Measurements from ENCODE around the gene KRTAP5-7. TPM values are rescaled to one million over a fixed set of nuclear protein-coding genes. Genes with fewer than 3 reads are reported as not detected.
"Not testable (repeated sequence)": the region's sequence is repeated elsewhere in the genome, so short reads cannot be mapped to it uniquely, and the experiment has no call there.

The KRTAP5-7 gene
- total RNA-seq, 5 donors from 2014 or later (not counting 1 experiment from before 2014, with no cell fraction given) = not detected

- CTCF ChIA-PET = no interaction called here
- Histone ChIP-seq H3K36me3 (ENCODE audit: control insufficient read depth in 2 of 2, extremely low read depth in 1 of 2, insufficient read depth in 1 of 2, low read length in 1 of 2) (no peaks in the 10 kb centered on the region), H3K4me1 (ENCODE audit: control insufficient read depth in 1 of 2, extremely low read depth in 1 of 2, insufficient read depth in 2 of 2, low read length in 2 of 2) (no peaks in the 10 kb centered on the region), H3K9me3 (no peaks in the 10 kb centered on the region), H3K27ac (ENCODE audit: low read length) (no peak within 1 kb of the TSS), H3K27me3 (replicated peaks in 1 of 2; ENCODE audit: control insufficient read depth in 2 of 2, extremely low read depth in 1 of 2, insufficient read depth in 2 of 2, low read length in 1 of 2) (peaks cover 0 to 35% of the 10 kb centered on the region in 2 experiments), H3K4me3 (ENCODE audit: control insufficient read depth in 1 of 2, extremely low read depth in 1 of 2, low read length in 1 of 2) (no peak within 1 kb of the TSS)
- 0% methylated on average over 1 of the region's 5 CpGs for WGBS (ENCODE audit: insufficient coverage)
- Mint-ChIP-seq H3K4me1 (no peaks in the 10 kb centered on the region), H3K36me3 (peaks cover 3% of the 10 kb centered on the region), H3K4me3 (no peak within 1 kb of the TSS), H3K27ac (no peak within 1 kb of the TSS), H3K9me3 (no peaks in the 10 kb centered on the region), H3K27me3 (peaks cover 33 to 52% of the 10 kb centered on the region in 2 donors)
- no peak for DNase-seq
- no peak for ATAC-seq (replicated peaks in 1 of 4)
- POLR2A ChIA-PET = no interaction called here
Observed at GRCh38 chr11:71565263-71565662, 38.2 kb downstream of the KRTAP5-7 start, which contains the start of gene KRTAP5-10. Gene KRTAP5-10 (plus strand): TSS chr11:71565563. CDS start chr11:71565588, 25 bp downstream.

DNA sequence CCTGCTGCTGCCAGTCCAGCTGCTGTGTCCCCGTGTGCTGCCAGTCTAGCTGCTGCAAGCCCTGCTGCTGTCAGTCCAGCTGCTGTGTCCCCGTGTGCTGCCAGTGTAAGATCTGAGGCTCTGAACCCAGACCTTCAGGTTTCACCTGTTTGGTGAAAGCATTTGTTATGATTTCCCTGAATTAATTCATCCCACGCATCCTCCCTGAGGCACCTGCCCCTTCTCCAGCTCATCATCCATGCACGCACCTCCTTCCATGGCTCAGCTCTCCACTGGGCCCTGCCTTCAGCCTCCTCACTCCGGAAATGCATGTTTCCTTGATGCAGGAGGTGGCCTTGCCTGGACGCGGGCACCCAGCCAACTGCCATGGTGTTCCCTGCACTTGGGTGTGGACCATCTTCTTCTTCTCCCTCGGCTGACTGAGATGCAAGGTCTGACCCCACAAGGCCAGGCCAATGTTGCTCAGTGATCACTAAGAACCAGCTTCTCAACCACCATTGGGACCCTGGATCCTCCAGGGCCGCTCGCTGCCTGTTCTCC lies 39.1 kb downstream of the KRTAP5-7 start:
- CTCF ChIA-PET = no interaction called here
- peaks cover 34 to 52% of the 10 kb centered on the region in 2 donors for H3K27me3 Mint-ChIP-seq

GRCh38 chr11:71566626-71567599 lies 39.8 kb downstream of the KRTAP5-7 start:
- peaks cover 28 to 47% of the 10 kb centered on the region in 2 donors for H3K27me3 Mint-ChIP-seq
- H3K4me3 ChIP-seq (ENCODE audit: control insufficient read depth in 1 of 2, extremely low read depth in 1 of 2, low read length in 1 of 2); H3K36me3 ChIP-seq (ENCODE audit: control insufficient read depth in 2 of 2, extremely low read depth in 1 of 2, insufficient read depth in 1 of 2, low read length in 1 of 2); CTCF ChIA-PET; H3K27ac Mint-ChIP-seq; H3K36me3 Mint-ChIP-seq; POLR2A ChIA-PET; H3K27ac ChIP-seq (ENCODE audit: low read length); H3K9me3 Mint-ChIP-seq; H3K4me3 Mint-ChIP-seq; H3K9me3 ChIP-seq; ATAC-seq (replicated peaks in 1 of 4); H3K4me1 Mint-ChIP-seq; H3K4me1 ChIP-seq (ENCODE audit: control insufficient read depth in 1 of 2, extremely low read depth in 1 of 2, insufficient read depth in 2 of 2, low read length in 2 of 2); DNase-seq: not testable (repeated sequence)
- H3K27me3 ChIP-seq (replicated peaks in 1 of 2; ENCODE audit: control insufficient read depth in 2 of 2, extremely low read depth in 1 of 2, insufficient read depth in 2 of 2, low read length in 1 of 2) = peaks cover 0 to 43% of the 10 kb centered on the region in 2 experiments
- 65% methylated on average over 5 of the region's 21 CpGs for WGBS (ENCODE audit: insufficient coverage)

More for the DNA sequence above, 39.1 kb downstream of the KRTAP5-7 start:
- H3K4me1 Mint-ChIP-seq = no peaks in the 10 kb centered on the region
- no peaks in the 10 kb centered on the region for H3K4me1 ChIP-seq (ENCODE audit: control insufficient read depth in 1 of 2, extremely low read depth in 1 of 2, insufficient read depth in 2 of 2, low read length in 2 of 2)
- H3K27ac Mint-ChIP-seq = no peak overlapping the region
- no peaks in the 10 kb centered on the region for H3K9me3 Mint-ChIP-seq
- POLR2A ChIA-PET = no interaction called here
- H3K9me3 ChIP-seq = no peaks in the 10 kb centered on the region
- ATAC-seq (replicated peaks in 1 of 4) = no peak
- WGBS (ENCODE audit: insufficient coverage) = 74% methylated on average over 10 of the region's 10 CpGs
- no peaks in the 10 kb centered on the region for H3K36me3 Mint-ChIP-seq
- peaks cover 0 to 39% of the 10 kb centered on the region in 2 experiments for H3K27me3 ChIP-seq (replicated peaks in 1 of 2; ENCODE audit: control insufficient read depth in 2 of 2, extremely low read depth in 1 of 2, insufficient read depth in 2 of 2, low read length in 1 of 2)
- no peaks in the 10 kb centered on the region for H3K36me3 ChIP-seq (ENCODE audit: control insufficient read depth in 2 of 2, extremely low read depth in 1 of 2, insufficient read depth in 1 of 2, low read length in 1 of 2)
- no peak overlapping the region for H3K4me3 ChIP-seq (ENCODE audit: control insufficient read depth in 1 of 2, extremely low read depth in 1 of 2, low read length in 1 of 2)
- H3K4me3 Mint-ChIP-seq = no peak overlapping the region
- no peak overlapping the region for H3K27ac ChIP-seq (ENCODE audit: low read length)
- no peak for DNase-seq

GRCh38 chr11:71567633-71568032 lies 40.6 kb downstream of the KRTAP5-7 start:
- peaks cover 0 to 42% of the 10 kb centered on the region in 2 experiments for H3K27me3 ChIP-seq (replicated peaks in 1 of 2; ENCODE audit: control insufficient read depth in 2 of 2, extremely low read depth in 1 of 2, insufficient read depth in 2 of 2, low read length in 1 of 2)
- H3K9me3 ChIP-seq; DNase-seq; CTCF ChIA-PET; H3K9me3 Mint-ChIP-seq; H3K36me3 ChIP-seq (ENCODE audit: control insufficient read depth in 2 of 2, extremely low read depth in 1 of 2, insufficient read depth in 1 of 2, low read length in 1 of 2); POLR2A ChIA-PET; H3K27ac Mint-ChIP-seq; H3K36me3 Mint-ChIP-seq; ATAC-seq (replicated peaks in 1 of 4); H3K4me3 ChIP-seq (ENCODE audit: control insufficient read depth in 1 of 2, extremely low read depth in 1 of 2, low read length in 1 of 2); H3K27ac ChIP-seq (ENCODE audit: low read length); H3K4me1 Mint-ChIP-seq; H3K4me1 ChIP-seq (ENCODE audit: control insufficient read depth in 1 of 2, extremely low read depth in 1 of 2, insufficient read depth in 2 of 2, low read length in 2 of 2); H3K4me3 Mint-ChIP-seq: not testable (repeated sequence)
- H3K27me3 Mint-ChIP-seq = peaks cover 28 to 49% of the 10 kb centered on the region in 2 donors
- 67% methylated on average over 2 of the region's 8 CpGs for WGBS (ENCODE audit: insufficient coverage)

DNA sequence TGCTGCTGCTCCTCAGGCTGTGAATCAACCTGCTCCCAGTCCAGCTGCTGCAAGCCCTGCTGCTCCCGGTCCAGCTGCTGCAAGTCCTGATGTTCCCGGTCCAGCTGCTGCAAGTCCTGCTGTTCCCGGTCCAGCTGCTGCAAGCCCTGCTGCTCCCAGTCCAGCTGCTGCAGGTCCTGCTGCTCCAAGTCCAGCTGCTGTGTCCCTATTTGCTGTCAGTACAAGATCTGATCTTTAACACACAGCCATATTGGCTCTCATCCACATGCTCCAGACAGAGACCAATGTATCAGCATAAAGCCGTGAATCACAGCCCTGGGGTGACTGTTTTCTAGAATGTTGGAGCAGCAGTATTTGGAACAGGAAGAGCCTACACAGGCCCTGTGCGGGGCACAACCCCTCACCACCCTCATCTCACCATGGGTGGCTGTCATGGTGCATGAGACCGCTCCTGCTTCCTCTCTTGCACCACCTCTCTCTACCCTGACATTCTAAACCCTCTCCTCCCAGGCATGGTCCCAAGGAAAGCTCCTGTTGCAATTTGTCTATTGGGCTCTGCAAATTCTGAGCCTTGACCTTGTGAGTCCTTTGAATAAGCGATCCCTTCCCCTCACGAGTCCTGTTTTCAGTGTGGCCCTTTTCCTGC lies 41.8 kb downstream of the KRTAP5-7 start:
- peaks cover 19 to 40% of the 10 kb centered on the region in 2 donors for H3K27me3 Mint-ChIP-seq

GRCh38 chr11:71571101-71571850 lies 44.2 kb downstream of the KRTAP5-7 start:
- H3K4me3 Mint-ChIP-seq; H3K9me3 ChIP-seq; H3K4me1 ChIP-seq (ENCODE audit: control insufficient read depth in 1 of 2, extremely low read depth in 1 of 2, insufficient read depth in 2 of 2, low read length in 2 of 2); POLR2A ChIA-PET; DNase-seq; H3K36me3 ChIP-seq (ENCODE audit: control insufficient read depth in 2 of 2, extremely low read depth in 1 of 2, insufficient read depth in 1 of 2, low read length in 1 of 2); H3K27ac Mint-ChIP-seq; ATAC-seq (replicated peaks in 1 of 4); H3K27ac ChIP-seq (ENCODE audit: low read length); H3K36me3 Mint-ChIP-seq; H3K4me1 Mint-ChIP-seq; H3K4me3 ChIP-seq (ENCODE audit: control insufficient read depth in 1 of 2, extremely low read depth in 1 of 2, low read length in 1 of 2); H3K9me3 Mint-ChIP-seq; CTCF ChIA-PET: not testable (repeated sequence)
- H3K27me3 Mint-ChIP-seq = peaks cover 8 to 24% of the 10 kb centered on the region in 2 donors
- WGBS (ENCODE audit: insufficient coverage) = 84% methylated on average over 28 of the region's 39 CpGs
- H3K27me3 ChIP-seq (replicated peaks in 1 of 2; ENCODE audit: control insufficient read depth in 2 of 2, extremely low read depth in 1 of 2, insufficient read depth in 2 of 2, low read length in 1 of 2) = peaks cover 0 to 28% of the 10 kb centered on the region in 2 experiments

More for the DNA sequence above, 41.8 kb downstream of the KRTAP5-7 start:
- ChIA-PET CTCF (no interaction called here), POLR2A (no interaction called here)
- DNase-seq = no peak
- Mint-ChIP-seq H3K36me3 (no peaks in the 10 kb centered on the region), H3K4me3 (no peak overlapping the region), H3K27ac (no peak overlapping the region), H3K4me1 (no peaks in the 10 kb centered on the region), H3K9me3 (no peaks in the 10 kb centered on the region)
- 84% methylated on average over 6 of the region's 8 CpGs for WGBS (ENCODE audit: insufficient coverage)
- H3K27ac ChIP-seq (ENCODE audit: low read length) = no peak overlapping the region
- peaks cover 0 to 39% of the 10 kb centered on the region in 2 experiments for H3K27me3 ChIP-seq (replicated peaks in 1 of 2; ENCODE audit: control insufficient read depth in 2 of 2, extremely low read depth in 1 of 2, insufficient read depth in 2 of 2, low read length in 1 of 2)
- H3K36me3 ChIP-seq (ENCODE audit: control insufficient read depth in 2 of 2, extremely low read depth in 1 of 2, insufficient read depth in 1 of 2, low read length in 1 of 2) = no peaks in the 10 kb centered on the region
- H3K4me1 ChIP-seq (ENCODE audit: control insufficient read depth in 1 of 2, extremely low read depth in 1 of 2, insufficient read depth in 2 of 2, low read length in 2 of 2) = no peaks in the 10 kb centered on the region
- H3K9me3 ChIP-seq = no peaks in the 10 kb centered on the region
- ATAC-seq (replicated peaks in 1 of 4) = no peak
- H3K4me3 ChIP-seq (ENCODE audit: control insufficient read depth in 1 of 2, extremely low read depth in 1 of 2, low read length in 1 of 2) = no peak overlapping the region
